Amniotic stem cell (primary cell): ENCODE results near the gene PRR11.
"Not testable (repeated sequence)": the region's sequence is repeated elsewhere in the genome, so short reads cannot be mapped to it uniquely, and the experiment has no call there.

Experiments used
- DNase-seq: peaks from one replicate; lab custom pipeline; 2025; lab: John Stamatoyannopoulos, UW

Gene PRR11

GRCh38 chr17:59220328-59221158, 65.0 kb downstream of the PRR11 start, which contains the start of gene GDPD1:
Gene GDPD1, plus strand, starts transcription at chr17:59220511. Its CDS starts 99 bp downstream, at chr17:59220610.
- DNase-seq, result peak; percentile 78

GRCh38 chr17:59221159-59221847, 65.8 kb downstream of the PRR11 start:
- no peak for DNase-seq

- no peak for DNase-seq
Measured at GRCh38 chr17:59223813-59224212, 68.3 kb downstream of the PRR11 start.

- DNase-seq, result not testable (repeated sequence)
Measured at GRCh38 chr17:59228588-59228987, 73.0 kb downstream of the PRR11 start.

DNA sequence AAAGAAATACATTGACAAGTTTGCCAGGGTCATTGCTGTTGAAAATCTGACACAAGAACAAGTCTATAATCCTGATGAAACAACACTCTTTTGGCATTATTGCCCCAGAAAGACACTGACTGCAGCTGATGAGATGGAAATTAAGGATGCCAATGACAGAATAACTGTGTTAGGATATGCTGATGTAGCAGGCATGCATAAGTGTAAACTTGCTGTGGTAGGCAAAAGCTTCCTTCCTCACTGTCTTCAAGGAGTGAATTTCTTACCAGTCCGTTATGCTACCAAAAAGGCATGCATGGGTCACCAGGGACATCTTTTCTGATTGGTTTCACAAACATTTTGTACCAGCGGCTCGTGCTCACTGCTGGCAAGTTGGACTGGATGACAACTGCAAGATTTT, 75.2 kb downstream of the PRR11 start:
- no peak for DNase-seq

DNA sequence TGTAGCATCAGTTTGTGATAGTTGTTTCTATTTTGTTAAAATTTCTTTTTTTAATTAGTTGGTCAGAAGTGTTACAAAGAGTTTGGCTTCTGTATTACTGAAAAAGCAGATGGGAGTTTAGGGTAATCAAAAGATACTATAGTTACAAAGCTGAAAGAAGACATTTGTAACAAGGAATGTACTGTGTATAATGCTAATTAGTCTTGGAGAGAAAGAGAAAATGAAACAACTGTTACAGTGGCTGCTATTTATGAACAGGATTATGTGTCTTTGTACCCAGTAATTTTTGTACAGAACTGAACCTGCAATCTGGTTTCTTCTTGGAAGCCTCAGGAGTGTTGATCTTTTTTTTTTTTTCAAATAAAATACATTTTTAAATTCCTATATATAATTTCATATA, 79.1 kb downstream of the PRR11 start:
- DNase-seq, result no peak

GRCh38 chr17:59238906-59239305, 83.4 kb downstream of the PRR11 start:
- DNase-seq, result no peak

GRCh38 chr17:59244081-59244480, 88.5 kb downstream of the PRR11 start:
- DNase-seq, result no peak
